NCI-H345 treated with DMSO at 0.1 percent for 48 hours (cell line): ENCODE data around the gene DIAPH2.
"Not testable (repeated sequence)": the region's sequence is repeated elsewhere in the genome, so short reads cannot be mapped to it uniquely, and the experiment has no call there.

Experiments
- DNase-seq: peaks from one replicate; lab custom pipeline; 2025; ENCODE audit not compliant: unreplicated experiment; lab: John Stamatoyannopoulos, UW

DIAPH2 gene

DNA sequence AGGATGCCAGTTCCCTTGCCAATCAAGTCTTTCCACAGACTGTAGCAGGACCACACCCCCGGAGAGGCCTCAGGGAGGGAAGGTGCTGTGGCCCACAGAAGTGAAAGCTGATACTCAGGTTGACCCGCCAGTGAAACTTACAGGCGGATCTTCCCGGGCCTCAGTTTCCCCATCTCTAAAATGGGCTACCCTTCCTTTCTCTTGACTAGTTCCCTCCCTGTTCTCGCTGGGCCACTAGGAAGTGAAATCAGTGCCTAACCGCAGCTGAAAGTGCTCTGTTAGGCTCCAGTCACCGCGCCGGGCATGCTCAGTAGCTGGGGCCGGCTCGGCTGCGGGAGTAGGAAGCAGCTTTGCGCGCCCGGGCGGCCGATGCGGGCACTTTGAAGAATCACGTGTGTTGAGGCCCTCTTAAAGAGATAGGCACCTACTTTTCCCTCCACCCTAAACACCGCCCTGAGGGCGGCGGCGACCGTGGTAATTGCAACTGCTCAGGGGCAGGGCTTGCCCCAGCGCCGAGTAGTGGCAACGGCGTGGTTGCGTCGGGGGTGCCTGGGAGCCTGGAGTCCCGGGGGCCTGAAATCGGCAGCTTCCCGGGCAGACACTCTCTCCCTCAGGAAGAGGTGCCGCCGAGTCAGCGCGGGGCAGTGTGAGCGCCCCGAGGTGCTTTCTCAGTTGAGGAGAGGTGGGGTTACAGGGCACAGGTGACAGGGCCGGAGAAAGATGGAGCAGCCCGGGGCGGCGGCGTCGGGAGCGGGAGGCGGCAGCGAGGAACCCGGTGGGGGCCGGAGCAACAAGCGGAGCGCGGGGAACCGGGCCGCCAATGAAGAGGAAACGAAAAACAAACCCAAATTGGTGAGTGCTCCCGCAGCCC lies at the start of gene DIAPH2:
DIAPH2 (plus strand) TSS at position 504 of the 871 bp plus-strand sequence.
- DNase-seq, result peak; percentile 15

- DNase-seq, result no peak
Measured at GRCh38 chrX:96650023-96650422, 34.6 kb upstream of the DIAPH2 start.

DNA sequence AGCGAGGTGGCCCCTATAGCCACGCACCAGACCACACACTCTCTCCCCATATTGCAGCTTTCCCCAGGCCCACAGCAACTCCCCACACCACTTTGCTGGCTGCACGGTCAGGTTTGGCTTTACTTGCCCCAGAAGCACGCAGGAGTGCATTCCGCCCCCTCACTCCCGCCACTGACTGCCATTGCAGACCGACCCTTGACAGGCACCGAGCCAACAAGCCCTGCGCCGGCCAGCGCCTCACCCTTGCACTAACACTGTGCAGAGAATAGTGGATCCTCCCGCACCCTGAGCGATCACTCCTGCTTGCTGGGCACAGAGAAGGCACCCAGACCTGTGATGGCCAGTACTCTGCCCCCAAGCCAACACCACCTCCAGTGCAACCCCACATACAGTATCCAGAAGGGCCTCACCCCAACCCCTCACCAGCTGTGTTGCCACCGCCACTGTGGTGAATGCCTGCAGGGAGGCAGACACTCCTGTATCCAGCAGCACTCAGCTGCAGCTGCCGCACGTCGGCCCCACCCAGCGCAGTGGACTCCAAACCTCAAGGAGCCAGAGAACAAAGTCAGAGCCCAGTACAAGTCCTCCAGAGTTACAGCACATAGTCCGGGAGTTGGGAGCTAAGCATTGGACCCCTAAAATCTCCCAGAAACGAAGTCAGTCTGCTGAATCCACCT lies 28.6 kb upstream of the DIAPH2 start:
- no peak for DNase-seq

- no peak for DNase-seq
Measured at GRCh38 chrX:96682516-96682915, 2.1 kb upstream of the DIAPH2 start.

GRCh38 chrX:96683997-96684338 lies 674 bp upstream of the DIAPH2 start:
- DNase-seq, result no peak

- no peak for DNase-seq
Measured at GRCh38 chrX:96685210-96686099, 813 bp downstream of the DIAPH2 start.

- no peak for DNase-seq
Measured at GRCh38 chrX:96687776-96688175, 3.1 kb downstream of the DIAPH2 start.

DNA sequence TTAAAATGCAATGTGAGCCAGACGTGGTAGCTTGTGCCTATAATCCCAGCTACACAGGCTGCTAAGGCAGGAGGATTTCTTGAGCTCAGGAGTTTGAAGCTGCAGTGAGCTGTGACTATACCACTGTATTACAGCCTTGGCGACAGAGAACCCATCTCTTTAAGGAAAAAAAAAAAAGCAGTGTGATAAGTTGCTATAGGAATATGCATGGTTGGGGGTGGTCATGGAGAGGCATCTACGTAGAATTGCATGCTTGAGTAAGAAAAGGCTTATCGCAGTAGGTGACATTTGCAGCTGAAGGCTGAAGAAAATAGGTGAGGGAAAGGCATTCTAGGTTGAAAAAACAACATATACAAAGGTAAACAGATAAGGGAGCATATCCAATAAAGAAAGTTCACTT lies 4.1 kb downstream of the DIAPH2 start:
- DNase-seq, result no peak

DNA sequence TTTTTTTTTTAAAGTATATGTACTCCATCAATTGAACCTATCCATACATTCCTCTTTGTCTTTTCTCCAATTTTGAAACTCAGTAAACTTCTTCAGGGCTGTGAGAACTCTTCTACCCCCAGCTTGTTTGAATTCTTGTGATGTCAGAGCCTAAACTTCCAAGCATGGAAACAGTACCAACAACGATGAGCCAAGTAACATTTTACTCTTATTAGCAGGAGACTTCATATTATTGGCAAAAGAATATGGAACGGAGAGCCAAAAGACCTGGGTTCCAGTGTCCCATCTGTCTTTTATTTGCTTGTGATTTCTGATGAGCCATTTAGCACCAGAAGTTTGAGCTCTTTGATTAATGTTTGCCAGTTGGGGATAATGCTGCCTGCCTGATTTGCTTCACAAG lies 5.3 kb downstream of the DIAPH2 start:
- no peak for DNase-seq

GRCh38 chrX:96692454-96692853 lies 7.8 kb downstream of the DIAPH2 start:
- no peak for DNase-seq

DNA sequence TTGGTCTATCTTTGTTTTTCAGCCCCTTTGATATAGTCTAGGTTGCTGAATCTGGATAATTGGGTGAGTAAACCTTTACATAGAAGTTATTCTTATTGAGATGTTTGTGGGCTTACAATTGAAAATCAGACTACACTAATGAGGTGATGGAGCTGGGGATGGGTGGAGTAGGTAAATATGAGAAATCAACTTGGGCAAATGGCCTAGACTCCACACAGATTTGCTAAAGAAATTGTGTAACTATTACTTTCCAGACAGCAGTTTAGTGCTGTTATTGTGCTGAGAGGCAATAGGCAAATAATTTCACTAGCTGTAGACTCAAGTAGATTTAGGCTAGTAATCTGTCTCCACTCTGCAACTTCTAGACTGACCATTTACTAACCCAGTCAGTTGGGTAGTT lies 8.2 kb downstream of the DIAPH2 start:
- DNase-seq, result no peak

DNA sequence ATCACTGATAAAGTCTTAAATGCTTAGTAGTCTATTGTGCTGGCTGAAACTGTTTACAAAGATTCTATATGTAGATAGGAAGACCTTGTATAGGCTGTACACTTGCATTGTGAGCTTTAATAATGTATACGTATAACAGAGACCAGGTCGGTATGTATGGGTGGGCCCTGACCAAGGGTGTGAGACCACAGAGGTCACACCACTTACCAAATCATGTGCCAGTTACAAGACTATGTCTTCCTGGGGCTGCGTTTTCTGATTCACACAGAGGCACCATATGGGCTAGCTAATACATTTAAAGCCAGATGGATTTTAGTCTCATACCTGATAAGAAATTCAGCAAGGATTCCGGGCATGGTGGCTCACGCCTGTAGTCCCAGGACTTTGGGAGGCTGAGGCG lies 8.8 kb downstream of the DIAPH2 start:
- DNase-seq, result no peak

DNA sequence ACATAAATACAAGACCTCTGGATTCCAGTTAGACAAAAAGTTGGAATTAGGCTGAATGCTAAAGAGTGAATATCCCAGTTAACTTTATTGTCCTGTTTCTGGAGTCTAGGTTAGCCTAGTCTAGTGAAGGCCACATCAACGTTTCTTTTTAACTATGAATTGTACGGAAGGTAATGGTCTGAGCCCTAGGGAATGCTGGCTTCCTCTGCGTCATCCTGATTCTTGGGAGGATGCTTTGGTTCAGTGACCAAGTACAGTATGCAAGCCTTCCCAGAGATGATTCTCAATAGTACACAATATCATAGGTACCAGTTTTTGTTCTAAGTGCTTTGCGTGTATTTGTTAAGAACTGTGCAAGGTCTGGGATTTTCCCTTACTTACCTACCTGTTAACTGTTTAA lies 11.8 kb downstream of the DIAPH2 start:
- no peak for DNase-seq

DNA sequence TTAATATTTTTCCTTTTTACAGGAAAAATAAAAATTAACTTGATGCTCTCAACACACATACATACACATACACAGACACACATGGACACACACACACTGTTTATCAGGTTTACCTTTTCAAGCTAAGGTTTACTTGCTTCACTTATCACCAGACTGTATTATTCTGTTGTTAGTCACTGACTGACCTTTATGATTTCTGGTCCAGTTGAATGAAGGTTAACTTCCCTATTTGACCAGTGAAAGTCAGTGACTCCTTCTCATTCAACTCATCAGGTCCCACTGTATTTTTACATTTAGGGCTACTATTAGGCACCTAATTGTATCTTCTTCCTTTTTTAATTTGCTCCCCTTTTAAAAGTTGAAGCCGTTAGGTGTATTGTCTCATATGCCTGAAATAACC lies 16.0 kb downstream of the DIAPH2 start:
- DNase-seq, result no peak

GRCh38 chrX:96703379-96703778 lies 18.7 kb downstream of the DIAPH2 start:
- no peak for DNase-seq

GRCh38 chrX:96703816-96704215 lies 19.2 kb downstream of the DIAPH2 start:
- no peak for DNase-seq

GRCh38 chrX:96704629-96705028 lies 20.0 kb downstream of the DIAPH2 start:
- DNase-seq, result no peak

- DNase-seq, result no peak
Measured at GRCh38 chrX:96705905-96706304, 21.3 kb downstream of the DIAPH2 start.

DNA sequence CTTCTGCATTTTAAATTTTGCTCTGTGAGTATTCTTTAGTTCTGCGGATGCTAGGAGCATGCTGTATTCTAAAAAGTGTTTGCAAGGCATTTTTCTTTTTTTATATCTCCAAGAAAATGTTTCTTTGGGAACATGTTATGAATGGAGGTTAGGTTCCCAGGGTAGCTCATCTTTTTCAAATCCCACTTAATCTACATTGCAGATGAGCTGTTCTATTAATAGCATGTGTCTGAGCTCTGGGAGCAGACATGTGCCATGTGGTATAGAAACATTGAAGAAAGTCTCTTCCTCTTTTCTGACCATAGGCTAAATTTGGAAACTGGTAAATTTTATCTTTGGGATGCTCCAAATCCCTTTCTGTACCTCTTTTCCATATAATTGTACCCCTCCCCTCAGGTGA lies 23.2 kb downstream of the DIAPH2 start:
- no peak for DNase-seq

- DNase-seq, result no peak
Measured at GRCh38 chrX:96710031-96710430, 25.4 kb downstream of the DIAPH2 start.

DNA sequence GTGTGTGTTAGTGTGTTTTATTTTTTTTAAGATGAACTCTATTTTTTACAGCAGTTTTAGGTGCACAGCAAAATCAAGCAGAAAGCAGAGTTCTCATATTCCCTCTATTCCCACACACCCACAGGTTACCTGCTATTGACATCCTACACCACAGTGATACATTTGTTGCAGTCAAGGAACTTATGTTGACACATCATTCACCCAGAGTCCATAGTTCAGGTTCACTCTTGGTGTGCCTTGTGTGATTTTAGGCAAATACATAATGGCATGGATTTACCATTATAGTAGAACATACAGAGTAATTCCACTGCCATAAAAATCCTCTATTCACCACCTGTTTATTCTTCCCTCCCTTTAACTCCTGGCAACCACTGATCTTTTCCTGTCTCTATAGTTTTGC lies 28.7 kb downstream of the DIAPH2 start:
- no peak for DNase-seq

- not testable (repeated sequence) for DNase-seq
Measured at GRCh38 chrX:96714393-96714792, 29.8 kb downstream of the DIAPH2 start.
